Thyroid gland (tissue), 4 donors: Measurements from ENCODE around the gene ZMYND12.

Experiments used
- POLR2A ChIP-seq, 2 donors: fragments of 450-650 bp; IDR thresholded peaks; one replicate each; pipeline ENCODE4 v1.6.1; 2017; ENCODE audit warnings: antibody characterized with exemption in 2 of 2, mild to moderate bottlenecking in 2 of 2, moderate library complexity in 1 of 2
- TF ChIP-seq, protein P1 (sequence below), 6 experiments: fragments of 200-600 bp in 3 of 6; fragments of 450-650 bp in 3 of 6; sonication (generic) in 3 of 6; IDR thresholded peaks; one replicate each; pipeline ENCODE4 v1.5.1; 2016 to 2019; ENCODE audit warnings: antibody characterized with exemption in 6 of 6, mild to moderate bottlenecking in 2 of 6, inconsistent platforms in 1 of 6, moderate library complexity in 1 of 6

DNA sequence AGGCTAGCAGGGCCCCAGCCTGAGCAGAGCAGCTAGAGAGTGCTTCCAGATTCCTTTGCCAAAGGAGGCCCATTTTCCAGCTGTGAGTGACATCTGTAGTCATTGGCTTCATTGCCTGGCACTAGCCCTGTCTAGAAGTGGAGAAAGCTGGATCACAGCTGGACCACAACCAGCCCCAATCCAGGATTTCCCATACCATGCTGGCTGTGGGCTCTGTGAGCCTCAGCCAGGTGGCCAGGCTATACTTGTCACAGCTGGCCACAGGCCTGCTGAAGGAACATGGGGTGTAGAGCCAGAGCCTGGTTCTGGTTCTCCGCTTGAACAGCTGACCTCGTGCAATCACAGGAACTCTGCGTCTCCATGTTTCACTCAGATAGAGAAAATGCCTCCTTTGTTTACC lies 38.7 kb downstream of the ZMYND12 start:
- no peak for TF ChIP-seq POLR2A (IDR thresholded peaks at IDR 0.05)
- TF ChIP-seq, protein P1, sequence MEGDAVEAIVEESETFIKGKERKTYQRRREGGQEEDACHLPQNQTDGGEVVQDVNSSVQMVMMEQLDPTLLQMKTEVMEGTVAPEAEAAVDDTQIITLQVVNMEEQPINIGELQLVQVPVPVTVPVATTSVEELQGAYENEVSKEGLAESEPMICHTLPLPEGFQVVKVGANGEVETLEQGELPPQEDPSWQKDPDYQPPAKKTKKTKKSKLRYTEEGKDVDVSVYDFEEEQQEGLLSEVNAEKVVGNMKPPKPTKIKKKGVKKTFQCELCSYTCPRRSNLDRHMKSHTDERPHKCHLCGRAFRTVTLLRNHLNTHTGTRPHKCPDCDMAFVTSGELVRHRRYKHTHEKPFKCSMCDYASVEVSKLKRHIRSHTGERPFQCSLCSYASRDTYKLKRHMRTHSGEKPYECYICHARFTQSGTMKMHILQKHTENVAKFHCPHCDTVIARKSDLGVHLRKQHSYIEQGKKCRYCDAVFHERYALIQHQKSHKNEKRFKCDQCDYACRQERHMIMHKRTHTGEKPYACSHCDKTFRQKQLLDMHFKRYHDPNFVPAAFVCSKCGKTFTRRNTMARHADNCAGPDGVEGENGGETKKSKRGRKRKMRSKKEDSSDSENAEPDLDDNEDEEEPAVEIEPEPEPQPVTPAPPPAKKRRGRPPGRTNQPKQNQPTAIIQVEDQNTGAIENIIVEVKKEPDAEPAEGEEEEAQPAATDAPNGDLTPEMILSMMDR (IDR thresholded peaks at IDR 0.05), result no peak
